ENCODE data around the gene DBN1.

Gene DBN1

GRCh38 chr5:177468329-177468684 lies 5.1 kb downstream of the DBN1 start:
- DNase-seq (ENCODE audit: low read depth in 2 of 2), result no peak

GRCh38 chr5:177467436-177467835 lies 6.0 kb downstream of the DBN1 start:
- TF ChIP-seq CTCF (IDR thresholded peaks at IDR 0.05; ENCODE audit: low read depth, low read length), result no peak
- no peak for DNase-seq (ENCODE audit: low read depth in 2 of 2)
- no peak overlapping the region for H3K4me3 ChIP-seq (replicated peaks in 1 of 2; ENCODE audit: low read depth in 2 of 2, low read length in 2 of 2)

More at GRCh38 chr5:177468329-177468684, 5.1 kb downstream of the DBN1 start:
- no peak for TF ChIP-seq CTCF (IDR thresholded peaks at IDR 0.05; ENCODE audit: low read depth, low read length)
- no peak overlapping the region for H3K4me3 ChIP-seq (replicated peaks in 1 of 2; ENCODE audit: low read depth in 2 of 2, low read length in 2 of 2)

GRCh38 chr5:177466861-177467260 lies 6.6 kb downstream of the DBN1 start:
- no peak overlapping the region for H3K4me3 ChIP-seq (replicated peaks in 1 of 2; ENCODE audit: low read depth in 2 of 2, low read length in 2 of 2)
- no peak for DNase-seq (ENCODE audit: low read depth in 2 of 2)
- no peak for TF ChIP-seq CTCF (IDR thresholded peaks at IDR 0.05; ENCODE audit: low read depth, low read length)

GRCh38 chr5:177465044-177465443 lies 8.4 kb downstream of the DBN1 start:
- TF ChIP-seq CTCF (IDR thresholded peaks at IDR 0.05; ENCODE audit: low read depth, low read length), result no peak
- H3K4me3 ChIP-seq (replicated peaks in 1 of 2; ENCODE audit: low read depth in 2 of 2, low read length in 2 of 2), result no peak overlapping the region
- no peak for DNase-seq (ENCODE audit: low read depth in 2 of 2)

GRCh38 chr5:177462021-177462670 lies 11.3 kb downstream of the DBN1 start:
- no peak for TF ChIP-seq CTCF (IDR thresholded peaks at IDR 0.05; ENCODE audit: low read depth, low read length)
- DNase-seq (ENCODE audit: low read depth in 2 of 2), result peak in 1 of 2 donors; percentile 25
- no peak overlapping the region for H3K4me3 ChIP-seq (replicated peaks in 1 of 2; ENCODE audit: low read depth in 2 of 2, low read length in 2 of 2)

GRCh38 chr5:177459819-177460628 lies 13.4 kb downstream of the DBN1 start:
- no peak for TF ChIP-seq CTCF (IDR thresholded peaks at IDR 0.05; ENCODE audit: low read depth, low read length)
- H3K4me3 ChIP-seq (replicated peaks in 1 of 2; ENCODE audit: low read depth in 2 of 2, low read length in 2 of 2), result no peak overlapping the region
- DNase-seq (ENCODE audit: low read depth in 2 of 2), result no peak
